ENCODE results near the gene SLTM. TPM values are rescaled to one million over a fixed set of nuclear protein-coding genes. Genes with fewer than 3 reads are reported as not detected.
"Not testable (repeated sequence)": the region's sequence is repeated elsewhere in the genome, so short reads cannot be mapped to it uniquely, and the experiment has no call there.

SLTM gene
- total RNA-seq, 4 donors from 2014 or later: 82.3 to 408 (median 130) TPM

DNA sequence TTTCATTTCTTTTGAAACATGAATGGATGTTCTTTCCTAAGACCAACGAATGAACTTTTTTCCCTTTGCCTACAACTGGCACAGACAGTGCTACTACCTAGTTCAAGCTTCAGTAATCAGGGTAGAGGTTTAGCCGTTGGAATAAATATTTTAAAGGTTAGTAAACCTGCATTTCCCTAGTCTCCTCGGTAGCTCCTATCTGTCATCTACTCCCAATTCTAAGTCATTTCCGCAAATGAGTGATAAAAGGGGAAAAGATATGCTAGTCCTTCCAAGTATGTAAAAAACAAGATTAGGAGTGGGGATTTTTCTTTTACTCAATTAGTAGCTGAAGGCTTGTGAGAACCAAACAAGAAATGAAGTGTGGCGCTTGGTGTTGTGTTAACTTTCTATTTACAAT is 15.2 kb downstream of the SLTM start:
- no peak for TF ChIP-seq CTCF (IDR thresholded peaks at IDR 0.05)
- TF ChIP-seq POLR2A (IDR thresholded peaks at IDR 0.05): no peak
- Histone ChIP-seq H3K36me3 (peaks cover 0 to 35% (median 0%) of the 10 kb centered on the region in 3 donors), H3K4me3 (no peak overlapping the region), H3K27me3 (no peaks in the 10 kb centered on the region), H3K27ac (no peak overlapping the region), H3K4me1 (no peaks in the 10 kb centered on the region), H3K9me3 (no peaks in the 10 kb centered on the region)
- DNase-seq: no peak

GRCh38 chr15:58917613-58918129 is 15.8 kb downstream of the SLTM start:
- H3K4me1 ChIP-seq, H3K27me3 ChIP-seq, H3K9me3 ChIP-seq, DNase-seq, H3K4me3 ChIP-seq, H3K27ac ChIP-seq: not testable (repeated sequence)
- peaks cover 0 to 37% (median 0%) of the 10 kb centered on the region in 3 donors for H3K36me3 ChIP-seq

DNA sequence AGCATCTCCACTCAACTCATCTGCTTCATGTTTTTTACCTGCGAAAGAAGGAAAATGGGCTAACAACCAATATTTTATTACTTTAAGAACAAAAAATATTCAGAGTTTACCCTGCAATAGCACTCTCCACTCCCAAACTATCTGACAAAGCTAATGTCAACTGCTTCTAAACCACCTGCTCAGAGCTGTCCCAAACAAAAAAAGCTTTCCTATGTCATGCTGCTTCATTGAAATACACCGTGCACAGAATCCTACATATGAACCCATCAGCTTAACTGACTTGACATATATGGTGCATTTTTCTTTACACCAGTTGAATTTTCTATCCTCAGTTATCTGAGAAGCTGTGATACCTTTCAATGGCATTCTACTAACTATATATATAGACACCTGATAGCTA is 16.5 kb downstream of the SLTM start:
- Histone ChIP-seq H3K36me3 (peaks cover 0 to 43% (median 0%) of the 10 kb centered on the region in 3 donors), H3K4me1 (no peaks in the 10 kb centered on the region), H3K4me3 (no peak overlapping the region), H3K27ac (no peak overlapping the region), H3K9me3 (no peaks in the 10 kb centered on the region), H3K27me3 (no peaks in the 10 kb centered on the region)
- TF ChIP-seq POLR2A (IDR thresholded peaks at IDR 0.05): no peak
- no peak for TF ChIP-seq CTCF (IDR thresholded peaks at IDR 0.05)
- no peak for DNase-seq

GRCh38 chr15:58910456-58910855 is 23.0 kb downstream of the SLTM start:
- no peaks in the 10 kb centered on the region for H3K27me3 ChIP-seq
- no peak overlapping the region for H3K27ac ChIP-seq
- H3K36me3 ChIP-seq: peaks cover 0 to 45% (median 0%) of the 10 kb centered on the region in 3 donors
- no peak for DNase-seq
- H3K4me3 ChIP-seq: no peak overlapping the region
- no peaks in the 10 kb centered on the region for H3K9me3 ChIP-seq
- no peaks in the 10 kb centered on the region for H3K4me1 ChIP-seq
- TF ChIP-seq POLR2A (IDR thresholded peaks at IDR 0.05): no peak
- TF ChIP-seq CTCF (IDR thresholded peaks at IDR 0.05): no peak

DNA sequence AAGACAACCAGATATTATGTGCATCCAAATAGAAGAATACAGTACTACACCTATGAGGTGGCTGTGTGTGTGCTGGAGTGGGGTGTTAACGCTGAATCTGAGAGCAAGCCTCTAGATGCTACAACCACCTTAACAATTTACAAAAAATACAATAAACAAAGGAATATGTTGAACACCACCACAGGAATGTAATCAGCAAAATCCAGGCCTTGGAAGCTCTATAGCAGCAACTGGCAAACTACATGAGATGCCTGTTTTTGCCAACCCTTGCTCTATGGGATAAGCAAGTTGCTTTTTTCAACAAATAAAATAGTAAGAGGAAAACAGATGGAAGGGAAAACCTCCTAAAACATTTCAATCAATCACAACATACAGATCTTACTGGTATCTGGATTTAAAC is 23.9 kb downstream of the SLTM start:
- H3K9me3 ChIP-seq: no peaks in the 10 kb centered on the region
- TF ChIP-seq CTCF (IDR thresholded peaks at IDR 0.05): no peak
- TF ChIP-seq POLR2A (IDR thresholded peaks at IDR 0.05): no peak
- H3K36me3 ChIP-seq: peaks cover 0 to 49% (median 0%) of the 10 kb centered on the region in 3 donors
- H3K27ac ChIP-seq: no peak overlapping the region
- DNase-seq: no peak
- H3K27me3 ChIP-seq: no peaks in the 10 kb centered on the region
- no peaks in the 10 kb centered on the region for H3K4me1 ChIP-seq
- H3K4me3 ChIP-seq: no peak overlapping the region

GRCh38 chr15:58908550-58909309 is 24.7 kb downstream of the SLTM start:
- no peak for DNase-seq
- no peak for TF ChIP-seq CTCF (IDR thresholded peaks at IDR 0.05)
- no peak for TF ChIP-seq POLR2A (IDR thresholded peaks at IDR 0.05)
- H3K9me3 ChIP-seq: no peaks in the 10 kb centered on the region
- no peak overlapping the region for H3K4me3 ChIP-seq
- peaks cover 0 to 44% (median 0%) of the 10 kb centered on the region in 3 donors for H3K36me3 ChIP-seq
- H3K4me1 ChIP-seq: no peaks in the 10 kb centered on the region
- no peak overlapping the region for H3K27ac ChIP-seq
- H3K27me3 ChIP-seq: no peaks in the 10 kb centered on the region
